Activated CD4-positive, alpha-beta T cell treated with anti-CD3 and anti-CD28 coated beads, Interleukin-2, amount 50 U/mL, for 1 hour (primary cell): Measurements from ENCODE around the gene NRGN.
A peak's percentile ranks its signal among the peaks of the same experiment; 100 is the strongest.

ENCODE experiments used
- DNase-seq: peaks from one replicate; pipeline ENCODE4 v3.0.0-alpha.2; 2020

Gene NRGN

GRCh38 chr11:124742555-124742954 is 2.8 kb downstream of the NRGN start:
- no peak for DNase-seq

GRCh38 chr11:124743050-124743449 is 3.3 kb downstream of the NRGN start:
- no peak for DNase-seq

- no peak for DNase-seq
Measured at GRCh38 chr11:124745270-124745834, 5.6 kb downstream of the NRGN start.

- peak; percentile 29 for DNase-seq
Measured at GRCh38 chr11:124745835-124746620, 6.3 kb downstream of the NRGN start.

- DNase-seq, result peak; percentile 78
Measured at GRCh38 chr11:124746621-124747243, 7.0 kb downstream of the NRGN start.

GRCh38 chr11:124747406-124748099 is 7.8 kb downstream of the NRGN start:
- DNase-seq, result no peak

- no peak for DNase-seq
Measured at GRCh38 chr11:124748100-124748418, 8.3 kb downstream of the NRGN start.

GRCh38 chr11:124748481-124749343 is 9.0 kb downstream of the NRGN start:
- DNase-seq, result no peak

- no peak for DNase-seq
Measured at GRCh38 chr11:124749912-124750311, 10.2 kb downstream of the NRGN start.

- no peak for DNase-seq
Measured at GRCh38 chr11:124751391-124751740, 11.6 kb downstream of the NRGN start.

- no peak for DNase-seq
Measured at GRCh38 chr11:124751741-124752470, 12.2 kb downstream of the NRGN start, which contains the start of gene VSIG2. Gene VSIG2, minus strand, starts transcription at chr11:124752255. Its CDS starts 118 bp downstream, at chr11:124752137.

- no peak for DNase-seq
Measured at GRCh38 chr11:124752471-124753102, 12.8 kb downstream of the NRGN start.

GRCh38 chr11:124753205-124753604 is 13.5 kb downstream of the NRGN start:
- no peak for DNase-seq

- DNase-seq, result no peak
Measured at GRCh38 chr11:124753624-124754023, 13.9 kb downstream of the NRGN start.

- DNase-seq, result no peak
Measured at GRCh38 chr11:124754309-124754708, 14.6 kb downstream of the NRGN start.

- DNase-seq, result no peak
Measured at GRCh38 chr11:124754710-124755109, 15.0 kb downstream of the NRGN start.

- DNase-seq, result no peak
Measured at GRCh38 chr11:124756033-124756752, 16.5 kb downstream of the NRGN start.

GRCh38 chr11:124756753-124757227 is 17.0 kb downstream of the NRGN start:
- no peak for DNase-seq

GRCh38 chr11:124757320-124757719 is 17.6 kb downstream of the NRGN start:
- DNase-seq, result no peak
